ENCODE measurements around the gene CISH.

Gene CISH

GRCh38 chr3:50616770-50617095, 5.2 kb upstream of the CISH start:
- DNase-seq (ENCODE audit: low read depth), result peak; percentile 67
- H3K4me3 ChIP-seq (ENCODE audit: low read depth, low read length), result peak overlapping the region; percentile 68
- TF ChIP-seq, protein P1, sequence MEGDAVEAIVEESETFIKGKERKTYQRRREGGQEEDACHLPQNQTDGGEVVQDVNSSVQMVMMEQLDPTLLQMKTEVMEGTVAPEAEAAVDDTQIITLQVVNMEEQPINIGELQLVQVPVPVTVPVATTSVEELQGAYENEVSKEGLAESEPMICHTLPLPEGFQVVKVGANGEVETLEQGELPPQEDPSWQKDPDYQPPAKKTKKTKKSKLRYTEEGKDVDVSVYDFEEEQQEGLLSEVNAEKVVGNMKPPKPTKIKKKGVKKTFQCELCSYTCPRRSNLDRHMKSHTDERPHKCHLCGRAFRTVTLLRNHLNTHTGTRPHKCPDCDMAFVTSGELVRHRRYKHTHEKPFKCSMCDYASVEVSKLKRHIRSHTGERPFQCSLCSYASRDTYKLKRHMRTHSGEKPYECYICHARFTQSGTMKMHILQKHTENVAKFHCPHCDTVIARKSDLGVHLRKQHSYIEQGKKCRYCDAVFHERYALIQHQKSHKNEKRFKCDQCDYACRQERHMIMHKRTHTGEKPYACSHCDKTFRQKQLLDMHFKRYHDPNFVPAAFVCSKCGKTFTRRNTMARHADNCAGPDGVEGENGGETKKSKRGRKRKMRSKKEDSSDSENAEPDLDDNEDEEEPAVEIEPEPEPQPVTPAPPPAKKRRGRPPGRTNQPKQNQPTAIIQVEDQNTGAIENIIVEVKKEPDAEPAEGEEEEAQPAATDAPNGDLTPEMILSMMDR (IDR thresholded peaks at IDR 0.05; ENCODE audit: low read depth, low read length, missing control alignments), result no peak

- H3K4me3 ChIP-seq (ENCODE audit: low read depth, low read length), result peak overlapping the region; percentile 68
- DNase-seq (ENCODE audit: low read depth), result peak; percentile 60
- TF ChIP-seq, protein P1 (IDR thresholded peaks at IDR 0.05; ENCODE audit: low read depth, low read length, missing control alignments), result peak; percentile 100
Observed at GRCh38 chr3:50616003-50616769, 4.6 kb upstream of the CISH start.

DNA sequence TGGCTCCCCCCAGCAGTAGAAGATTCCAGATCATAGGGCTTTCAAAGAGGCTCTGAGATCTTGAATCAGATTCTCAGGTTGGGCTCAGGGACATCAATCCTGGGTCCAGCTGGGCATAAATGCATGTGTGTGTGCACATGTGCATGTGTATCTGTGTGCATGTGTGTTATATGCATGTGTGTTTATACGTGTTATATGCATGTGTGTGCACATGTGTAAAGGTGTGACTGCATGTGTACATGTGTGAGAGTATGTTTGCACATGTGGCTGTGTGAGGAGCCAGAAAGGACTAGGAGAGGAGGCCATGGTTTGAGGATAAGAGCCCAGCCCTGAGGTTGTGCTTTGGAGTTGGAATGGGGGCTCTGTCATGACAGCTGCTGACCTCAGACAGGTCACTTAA, 3.6 kb upstream of the CISH start:
- TF ChIP-seq, protein P1 (IDR thresholded peaks at IDR 0.05; ENCODE audit: low read depth, low read length, missing control alignments), result no peak
- no peak overlapping the region for H3K4me3 ChIP-seq (ENCODE audit: low read depth, low read length)

GRCh38 chr3:50612970-50613846, 1.6 kb upstream of the CISH start:
- TF ChIP-seq, protein P1 (IDR thresholded peaks at IDR 0.05; ENCODE audit: low read depth, low read length, missing control alignments), result no peak
- no peak for DNase-seq (ENCODE audit: low read depth)
- no peak overlapping the region for H3K4me3 ChIP-seq (ENCODE audit: low read depth, low read length)

More for the DNA sequence above, 3.6 kb upstream of the CISH start:
- no peak for DNase-seq (ENCODE audit: low read depth)

GRCh38 chr3:50612234-50612882, 784 bp upstream of the CISH start:
- peak overlapping the region; percentile 52 for H3K4me3 ChIP-seq (ENCODE audit: low read depth, low read length)
- no peak for DNase-seq (ENCODE audit: low read depth)
- TF ChIP-seq, protein P1 (IDR thresholded peaks at IDR 0.05; ENCODE audit: low read depth, low read length, missing control alignments), result no peak

- DNase-seq (ENCODE audit: low read depth), result no peak
- TF ChIP-seq, protein P1 (IDR thresholded peaks at IDR 0.05; ENCODE audit: low read depth, low read length, missing control alignments), result no peak
- peak overlapping the region; percentile 52 for H3K4me3 ChIP-seq (ENCODE audit: low read depth, low read length)
Observed at GRCh38 chr3:50610992-50611463, 546 bp downstream of the CISH start.

Data from GM12864 (cell line).